Cardiac muscle cell (in vitro differentiated cells and primary cell): Measurements from ENCODE around the gene GAPVD1. TPM values are rescaled to one million over a fixed set of nuclear protein-coding genes. Genes with fewer than 3 reads are reported as not detected.
"Not testable (repeated sequence)": the region's sequence is repeated elsewhere in the genome, so short reads cannot be mapped to it uniquely, and the experiment has no call there.

Source experiments
- DNase-seq, 2 donors: peaks; one replicate each; pipeline versions ENCODE4 v3.0.0 to v3.0.0-alpha.2; 2010 to 2017; ENCODE audit warnings: low read depth in 1 of 2, low spot score in 1 of 2
- H3K27ac ChIP-seq: fragments of 200-600 bp; sonication (generic); 2 replicates; pipeline ENCODE4 v1.5.1; 2016
- H3K27me3 ChIP-seq: fragments of 200-600 bp; sonication (generic); 2 replicates; pipeline ENCODE4 v1.6.0; 2016; ENCODE audit warnings: control low read depth
- H3K36me3 ChIP-seq: fragments of 200-600 bp; sonication (generic); 2 replicates; pipeline ENCODE4 v1.5.1; 2016; ENCODE audit warnings: control low read depth
- H3K4me1 ChIP-seq: fragments of 200-600 bp; sonication (generic); 2 replicates; pipeline ENCODE4 v1.8.1; 2017; ENCODE audit warnings: low read depth, mild to moderate bottlenecking, mixed run types
- H3K4me3 ChIP-seq: fragments of 200-600 bp; sonication (generic); 2 replicates; pipeline ENCODE4 v1.5.1; 2016; ENCODE audit warnings: mild to moderate bottlenecking
- H3K9me3 ChIP-seq: fragments of 200-600 bp; sonication (generic); 2 replicates; pipeline ENCODE4 v1.5.1; 2017; ENCODE audit warnings: low read depth, mild to moderate bottlenecking, control low read depth
- polyA plus RNA-seq: library from polyadenylated mRNA; unstranded; fragments of >200 nt; fragmentation: Nextera tagmentation; extraction: Ambion mirVana; gene quantifications from 2 replicates; pipeline ENCODE4 v1.2.1, GENCODE V29; 2016
- total RNA-seq: library from RNA; depleted of rRNA; stranded (reverse); fragments of >200 nt; gene quantifications from 2 replicates; pipeline ENCODE4 v1.2.3, GENCODE V29; 2016
- TF ChIP-seq, protein P1 (sequence below): IDR thresholded peaks from 2 replicates; pipeline ENCODE4 v1.5.1; 2012; ENCODE audit warnings: low read depth, mild to moderate bottlenecking, low read length

GAPVD1 gene
- total and polyA plus RNA-seq, 2 experiments from 2014 or later = 34.2 to 39.3 TPM

DNA sequence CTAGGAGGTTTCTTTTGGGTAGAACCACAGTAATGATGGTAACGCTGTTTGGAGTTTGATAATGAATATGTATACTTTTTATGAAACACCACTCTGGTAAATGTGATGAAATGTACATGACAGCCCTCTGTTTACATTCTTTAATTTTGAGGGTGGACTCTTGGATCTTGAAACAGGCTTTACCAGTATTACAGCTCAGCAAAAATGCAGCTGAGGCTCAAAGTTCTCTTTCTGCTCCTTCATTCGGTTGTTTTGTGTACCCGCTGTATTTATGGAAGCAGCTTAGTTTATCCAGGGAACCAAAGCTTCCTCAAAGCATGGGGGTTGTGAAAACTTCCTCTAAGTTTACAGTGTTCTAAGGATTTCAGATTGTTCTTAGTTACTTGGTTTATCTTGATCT lies 11.1 kb downstream of the GAPVD1 start:
- TF ChIP-seq, protein P1, sequence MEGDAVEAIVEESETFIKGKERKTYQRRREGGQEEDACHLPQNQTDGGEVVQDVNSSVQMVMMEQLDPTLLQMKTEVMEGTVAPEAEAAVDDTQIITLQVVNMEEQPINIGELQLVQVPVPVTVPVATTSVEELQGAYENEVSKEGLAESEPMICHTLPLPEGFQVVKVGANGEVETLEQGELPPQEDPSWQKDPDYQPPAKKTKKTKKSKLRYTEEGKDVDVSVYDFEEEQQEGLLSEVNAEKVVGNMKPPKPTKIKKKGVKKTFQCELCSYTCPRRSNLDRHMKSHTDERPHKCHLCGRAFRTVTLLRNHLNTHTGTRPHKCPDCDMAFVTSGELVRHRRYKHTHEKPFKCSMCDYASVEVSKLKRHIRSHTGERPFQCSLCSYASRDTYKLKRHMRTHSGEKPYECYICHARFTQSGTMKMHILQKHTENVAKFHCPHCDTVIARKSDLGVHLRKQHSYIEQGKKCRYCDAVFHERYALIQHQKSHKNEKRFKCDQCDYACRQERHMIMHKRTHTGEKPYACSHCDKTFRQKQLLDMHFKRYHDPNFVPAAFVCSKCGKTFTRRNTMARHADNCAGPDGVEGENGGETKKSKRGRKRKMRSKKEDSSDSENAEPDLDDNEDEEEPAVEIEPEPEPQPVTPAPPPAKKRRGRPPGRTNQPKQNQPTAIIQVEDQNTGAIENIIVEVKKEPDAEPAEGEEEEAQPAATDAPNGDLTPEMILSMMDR = no peak
- H3K4me3 ChIP-seq = no peak overlapping the region
- DNase-seq = no peak

DNA sequence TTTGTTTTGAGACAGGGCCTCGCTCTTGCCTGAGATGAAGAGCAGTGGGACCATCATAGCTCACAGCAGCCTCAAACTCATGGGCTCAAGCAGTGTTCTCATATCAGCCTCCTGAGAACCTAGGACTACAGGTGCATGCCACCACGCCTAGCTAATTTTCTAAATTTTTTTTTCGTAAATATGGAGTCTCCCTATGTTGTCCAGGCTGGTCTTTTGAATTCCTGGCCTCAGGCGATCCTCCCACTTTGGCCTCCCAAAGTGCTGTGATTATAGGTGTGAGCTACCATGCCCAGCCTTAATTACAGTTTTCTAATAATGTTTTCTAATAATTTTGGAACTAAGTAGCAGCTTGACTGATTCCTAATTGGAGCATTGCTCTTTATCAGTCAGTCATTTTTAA lies 15.1 kb downstream of the GAPVD1 start:
- DNase-seq = no peak
- Histone ChIP-seq H3K4me1 (peaks cover 12% of the 10 kb centered on the region), H3K27ac (peak overlapping the region; percentile 15), H3K36me3 (peaks cover 2% of the 10 kb centered on the region), H3K27me3 (no peaks in the 10 kb centered on the region), H3K4me3 (no peak overlapping the region), H3K9me3 (no peaks in the 10 kb centered on the region)
- TF ChIP-seq, protein P1 = no peak

More for the DNA sequence above, 11.1 kb downstream of the GAPVD1 start:
- Histone ChIP-seq H3K9me3 (no peaks in the 10 kb centered on the region), H3K27ac (no peak overlapping the region), H3K27me3 (no peaks in the 10 kb centered on the region), H3K36me3 (no peaks in the 10 kb centered on the region), H3K4me1 (peaks cover 12% of the 10 kb centered on the region)

DNA sequence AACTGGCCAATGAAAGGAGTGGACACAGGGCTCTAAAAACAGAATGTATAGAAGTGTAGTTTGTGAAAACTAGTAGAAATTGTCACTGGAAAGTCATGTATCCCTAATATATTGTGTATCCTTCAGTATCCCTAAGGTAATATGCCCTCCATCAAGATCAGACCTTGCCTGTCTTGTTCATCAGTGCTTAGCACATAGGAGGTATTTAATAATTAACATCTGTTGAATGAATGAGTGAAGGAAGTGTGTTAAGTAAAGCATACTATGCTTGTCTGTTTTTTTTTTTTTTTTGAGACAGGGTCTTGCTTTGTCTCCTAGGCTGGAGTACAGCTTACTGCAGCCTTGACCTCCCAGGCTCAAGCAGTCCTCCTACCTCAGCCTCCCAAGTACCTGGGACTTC lies 15.8 kb downstream of the GAPVD1 start:
- Histone ChIP-seq H3K27me3 (no peaks in the 10 kb centered on the region), H3K36me3 (peaks cover 2% of the 10 kb centered on the region), H3K9me3 (no peaks in the 10 kb centered on the region), H3K4me3 (no peak overlapping the region), H3K27ac (no peak overlapping the region), H3K4me1 (peaks cover 12% of the 10 kb centered on the region)
- TF ChIP-seq, protein P1 = no peak
- no peak for DNase-seq

DNA sequence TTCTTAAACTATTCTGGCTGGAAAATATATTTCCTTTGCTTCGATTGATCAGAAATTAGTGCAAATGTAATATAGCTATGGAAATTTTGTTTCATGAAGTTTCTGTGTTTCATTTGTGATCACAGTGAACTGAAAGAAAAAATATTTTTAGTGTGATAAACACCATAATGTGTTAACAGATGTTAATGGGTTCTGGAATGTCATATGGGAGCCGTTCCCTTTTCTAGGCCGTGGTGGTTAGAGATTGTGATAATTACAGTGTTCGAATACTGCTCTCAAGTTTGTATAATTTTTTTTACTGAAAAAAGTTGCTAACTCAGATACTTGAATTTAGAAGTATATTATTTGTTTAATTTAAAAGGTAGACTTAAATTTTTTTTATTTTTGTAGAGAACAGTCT lies 19.3 kb downstream of the GAPVD1 start:
- TF ChIP-seq, protein P1 = no peak
- no peak overlapping the region for H3K4me3 ChIP-seq
- H3K27me3 ChIP-seq = no peaks in the 10 kb centered on the region
- peaks cover 7% of the 10 kb centered on the region for H3K4me1 ChIP-seq
- no peaks in the 10 kb centered on the region for H3K9me3 ChIP-seq
- H3K36me3 ChIP-seq = peaks cover 2% of the 10 kb centered on the region
- DNase-seq = peak in 1 of 2 donors; percentile 19
- no peak overlapping the region for H3K27ac ChIP-seq

DNA sequence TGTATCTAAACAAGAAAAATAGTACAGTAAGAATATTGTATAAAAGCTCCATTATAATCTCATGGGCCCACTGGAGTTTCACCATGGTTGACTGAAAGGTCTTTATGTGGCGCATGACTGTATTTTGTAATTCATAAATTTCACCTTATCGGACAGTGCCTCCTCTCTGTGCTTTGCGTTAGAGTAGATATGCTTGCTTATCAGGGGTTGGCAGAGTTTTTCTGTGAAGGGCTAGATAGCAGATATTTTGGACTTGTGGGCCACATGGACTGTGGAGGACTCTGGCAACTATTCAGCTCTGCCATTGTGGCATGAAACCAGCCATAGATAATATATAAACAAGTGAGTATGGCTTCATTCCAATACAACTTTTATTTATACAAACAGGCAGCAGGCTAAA lies 23.2 kb downstream of the GAPVD1 start:
- H3K27me3 ChIP-seq = no peaks in the 10 kb centered on the region
- H3K27ac ChIP-seq = peak overlapping the region; percentile 56
- no peaks in the 10 kb centered on the region for H3K36me3 ChIP-seq
- peaks cover 5% of the 10 kb centered on the region for H3K4me1 ChIP-seq
- no peak for DNase-seq
- TF ChIP-seq, protein P1 = no peak
- H3K9me3 ChIP-seq = no peaks in the 10 kb centered on the region
- no peak overlapping the region for H3K4me3 ChIP-seq

DNA sequence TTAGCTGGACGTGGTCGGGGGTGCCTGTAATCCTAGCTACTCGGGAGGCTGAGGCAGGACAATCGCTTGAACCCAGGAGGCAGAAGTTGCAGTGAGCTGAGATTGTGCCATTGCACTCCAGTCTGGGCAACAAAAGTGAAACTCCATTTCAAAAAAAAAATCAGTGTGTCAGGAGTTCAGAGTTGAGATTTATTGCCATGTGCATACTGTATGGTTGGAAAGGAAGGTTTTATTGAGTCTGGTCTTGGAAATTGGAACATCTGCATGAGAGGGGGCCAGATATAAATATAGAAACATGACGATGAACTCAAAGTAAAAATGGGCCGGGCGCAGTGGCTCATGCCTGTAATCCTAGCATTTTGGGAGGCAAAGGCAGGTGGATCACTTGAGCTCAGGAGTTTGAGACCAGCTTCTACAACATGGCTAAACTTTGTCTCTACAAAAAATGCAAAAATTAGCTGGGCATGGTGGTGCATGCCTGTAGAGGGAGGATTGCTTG lies 25.4 kb downstream of the GAPVD1 start:
- not testable (repeated sequence) for H3K4me1 ChIP-seq, H3K27ac ChIP-seq, DNase-seq, H3K9me3 ChIP-seq, H3K27me3 ChIP-seq, H3K36me3 ChIP-seq, H3K4me3 ChIP-seq
